Thymus (tissue), 11 donors: ENCODE data around the gene TMEM234. TPM values are rescaled to one million over a fixed set of nuclear protein-coding genes. Genes with fewer than 3 reads are reported as not detected.

Source experiments
- DNase-seq, 9 donors: peaks; one replicate each; pipeline ENCODE4 v3.0.0-alpha.2; 2013; ENCODE audit warnings: low spot score in 9 of 9, low read depth in 6 of 9, missing footprints in 1 of 9
- H3K27ac ChIP-seq, 2 donors: one replicate each; pipeline ENCODE4 v1.5.1; 2013; ENCODE audit warnings: control low read depth in 1 of 2, low read depth in 1 of 2, low read length in 1 of 2, mild to moderate bottlenecking in 1 of 2, moderate library complexity in 1 of 2
- H3K27me3 ChIP-seq, 2 donors: one replicate each; pipeline ENCODE4 v1.5.1; 2013; ENCODE audit warnings: low read length in 1 of 2; ENCODE audit not compliant: control insufficient read depth in 2 of 2, insufficient read depth in 1 of 2
- H3K36me3 ChIP-seq, 2 donors: one replicate each; pipeline ENCODE4 v1.5.1; 2013; ENCODE audit warnings: low read length in 1 of 2, mild to moderate bottlenecking in 1 of 2, moderate library complexity in 1 of 2; ENCODE audit not compliant: control insufficient read depth in 2 of 2, insufficient read depth in 2 of 2
- H3K4me1 ChIP-seq, 2 donors: one replicate each; pipeline ENCODE4 v1.5.1; 2013; ENCODE audit warnings: low read length in 2 of 2; ENCODE audit not compliant: control insufficient read depth in 2 of 2, insufficient read depth in 2 of 2
- H3K4me3 ChIP-seq, 2 donors: one replicate each; pipeline ENCODE4 v1.5.1; 2013; ENCODE audit warnings: low read length in 2 of 2, control low read depth in 1 of 2, mild to moderate bottlenecking in 1 of 2
- H3K9me3 ChIP-seq, 2 donors: one replicate each; pipeline ENCODE4 v1.5.1; 2013; ENCODE audit warnings: low read length in 1 of 2, mild to moderate bottlenecking in 1 of 2; ENCODE audit not compliant: control insufficient read depth in 2 of 2, insufficient read depth in 1 of 2
- WGBS: extraction: QIAGEN DNeasy Blood & Tissue Kit; methylation state at CpG from one replicate; pipeline ENCODE4 v1.1.7; 2013; 5-methylcytosine and 5-hydroxymethylcytosine counted together
- polyA plus RNA-seq: library from polyadenylated mRNA; stranded (reverse); fragments of 200-250 nt; gene quantifications from one replicate; pipeline ENCODE4 v1.2.3, GENCODE V29; 2013
- total RNA-seq: library from RNA; stranded (reverse); fragments of 120-200 nt; gene quantifications from one replicate; pipeline ENCODE4 v1.2.4, GENCODE V29; 2013
- donor health status: healthy.

TMEM234 gene
- total and polyA plus RNA-seq, 2 donors = 8.5 to 15.4 TPM

DNA sequence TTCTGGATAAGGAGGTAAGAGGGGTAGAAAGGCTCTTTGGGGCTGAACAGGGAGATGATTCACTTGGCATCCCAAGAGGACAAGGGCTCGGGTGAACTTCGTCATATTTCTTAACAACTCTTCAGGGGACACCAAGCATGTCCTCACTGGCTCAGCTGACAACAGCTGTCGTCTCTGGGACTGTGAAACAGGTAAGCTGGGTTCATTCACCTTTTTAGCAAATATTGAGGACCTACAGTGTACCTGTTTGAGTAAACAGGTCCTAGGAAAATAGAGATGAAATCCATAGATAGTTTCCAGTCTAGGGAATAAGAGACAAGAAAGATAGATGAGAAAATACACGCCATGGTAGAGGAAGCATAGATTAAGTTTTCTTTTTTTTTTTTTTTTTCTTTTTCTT is 2.1 kb upstream of the TMEM234 start:
- no peak for DNase-seq
- Histone ChIP-seq H3K27ac (no peak overlapping the region), H3K27me3 (no peaks in the 10 kb centered on the region), H3K4me3 (no peak overlapping the region), H3K9me3 (no peaks in the 10 kb centered on the region), H3K36me3 (peaks cover 37 to 52% of the 10 kb centered on the region in 2 donors), H3K4me1 (peaks cover 9 to 26% of the 10 kb centered on the region in 2 donors)
- 92% methylated on average over 4 of the region's 4 CpGs for WGBS

DNA sequence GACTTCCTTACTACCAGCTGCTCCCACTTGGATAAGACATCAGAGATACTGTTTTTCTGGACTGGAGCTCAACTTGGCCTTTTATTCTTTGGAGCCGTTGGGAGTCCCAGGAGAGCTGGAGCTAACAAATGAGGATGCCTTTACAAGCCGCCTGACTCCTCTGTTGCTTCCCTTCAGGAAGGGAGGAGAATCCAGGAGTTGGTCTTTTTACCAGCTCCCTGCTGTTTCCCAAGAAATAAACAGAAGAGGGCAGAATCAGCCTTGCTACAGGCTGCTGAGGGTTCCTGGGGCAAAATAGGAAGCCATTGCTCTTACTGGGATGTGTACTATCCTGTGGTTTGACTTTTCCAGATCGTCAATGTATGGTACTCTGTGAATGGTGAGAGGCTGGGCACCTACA is 1.5 kb upstream of the TMEM234 start:
- no peak overlapping the region for H3K4me3 ChIP-seq
- no peak for DNase-seq
- no peaks in the 10 kb centered on the region for H3K9me3 ChIP-seq
- H3K27me3 ChIP-seq = no peaks in the 10 kb centered on the region
- 96% methylated on average over 3 of the region's 3 CpGs for whole genome bisulfite sequencing
- H3K27ac ChIP-seq = no peak overlapping the region
- H3K4me1 ChIP-seq = peaks cover 9 to 26% of the 10 kb centered on the region in 2 donors
- H3K36me3 ChIP-seq = peaks cover 32 to 47% of the 10 kb centered on the region in 2 donors

DNA sequence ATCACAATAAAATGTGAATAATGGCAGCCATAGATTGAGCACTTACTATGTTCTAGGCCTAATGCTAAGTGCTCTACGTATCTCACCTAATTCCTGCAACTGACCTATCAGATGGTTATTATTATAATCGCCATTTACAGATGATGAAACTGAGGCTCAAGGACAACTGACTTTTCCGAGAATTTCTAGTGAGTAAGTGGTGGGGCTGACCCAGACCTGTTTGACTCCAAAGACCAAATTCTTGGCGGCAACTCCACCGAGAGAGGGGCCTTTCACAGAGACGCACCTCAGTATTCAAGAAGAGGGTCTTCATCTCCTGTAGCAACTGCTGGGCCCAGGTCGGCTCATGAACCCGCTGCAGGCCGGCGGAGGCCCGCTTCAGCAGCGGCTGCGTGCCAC is 573 bp downstream of the TMEM234 start:
- no peaks in the 10 kb centered on the region for H3K9me3 ChIP-seq
- H3K4me3 ChIP-seq = peak overlapping the region; percentile 78 to 93
- 28% methylated on average over 13 of the region's 13 CpGs for WGBS
- no peak overlapping the region for H3K27ac ChIP-seq
- peaks cover 9 to 26% of the 10 kb centered on the region in 2 donors for H3K4me1 ChIP-seq
- H3K27me3 ChIP-seq = no peaks in the 10 kb centered on the region
- DNase-seq = no peak
- H3K36me3 ChIP-seq = peaks cover 24 to 35% of the 10 kb centered on the region in 2 donors

DNA sequence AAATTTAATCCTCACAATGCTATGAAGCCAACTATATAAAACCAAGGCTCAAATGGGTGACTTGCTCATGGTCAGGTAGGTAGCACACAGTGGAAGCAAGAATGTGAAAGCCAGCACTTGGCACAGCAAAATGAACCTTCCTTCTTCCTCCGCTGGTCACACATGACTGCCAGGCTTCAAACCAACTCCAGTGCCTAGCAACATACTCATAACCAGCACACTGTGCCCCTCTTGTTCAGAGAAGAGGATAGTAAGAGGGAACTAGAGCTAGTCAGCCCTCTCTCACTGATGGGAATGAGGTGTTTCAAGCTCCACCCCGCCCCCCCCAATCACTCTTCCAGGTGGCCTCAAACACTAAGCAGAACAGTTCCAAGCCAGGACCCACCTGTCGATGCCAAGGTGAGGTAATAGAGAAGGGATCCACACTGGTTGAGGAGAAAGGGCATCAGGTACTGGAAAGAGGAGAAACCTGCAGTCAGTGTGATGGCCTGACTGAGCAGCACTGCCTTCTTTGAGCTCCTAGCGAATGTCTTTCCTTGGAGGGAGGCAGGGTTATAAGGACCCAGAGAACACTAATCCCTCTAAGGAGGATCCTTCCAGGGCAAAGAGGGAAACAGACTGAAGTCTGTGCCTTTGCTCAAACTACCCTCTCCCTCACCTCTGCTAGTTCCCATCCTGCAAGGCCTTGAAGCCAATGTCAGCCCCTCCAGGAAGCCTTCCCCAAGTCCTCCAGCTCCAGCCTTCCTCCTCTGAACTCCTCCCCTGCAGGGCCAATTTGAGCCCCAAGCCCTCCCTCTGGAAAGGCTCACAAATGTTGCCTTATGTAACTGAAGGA is 1.2 kb downstream of the TMEM234 start:
- Histone ChIP-seq H3K9me3 (no peaks in the 10 kb centered on the region), H3K4me3 (peak overlapping the region; percentile 78 to 93), H3K27ac (no peak overlapping the region), H3K27me3 (no peaks in the 10 kb centered on the region), H3K4me1 (peaks cover 9 to 28% of the 10 kb centered on the region in 2 donors), H3K36me3 (peaks cover 25 to 35% of the 10 kb centered on the region in 2 donors)
- DNase-seq = no peak
- 97% methylated on average over 4 of the region's 4 CpGs for WGBS

DNA sequence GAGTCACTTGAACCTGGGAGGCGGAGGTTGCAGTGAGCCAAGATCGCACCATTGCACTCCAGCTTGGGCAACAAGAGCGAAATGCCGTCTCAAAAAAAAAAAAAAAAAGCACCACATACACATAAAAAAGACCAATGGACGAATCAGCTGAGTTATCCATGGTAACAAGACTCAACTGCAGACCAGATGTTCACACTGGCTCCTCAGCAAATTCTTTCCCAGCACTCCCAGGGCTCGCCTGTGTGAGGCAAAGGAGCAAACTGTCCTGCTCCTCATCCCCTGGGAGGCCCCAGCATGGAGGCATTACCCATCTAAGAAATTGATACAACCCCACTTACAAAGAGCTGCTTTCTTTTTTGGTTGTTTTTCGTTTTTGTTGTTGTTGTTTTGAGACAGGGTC is 3.1 kb downstream of the TMEM234 start:
- H3K27ac ChIP-seq = no peak overlapping the region
- DNase-seq = no peak
- no peaks in the 10 kb centered on the region for H3K27me3 ChIP-seq
- 98% methylated on average over 7 of the region's 7 CpGs for WGBS
- no peak overlapping the region for H3K4me3 ChIP-seq
- H3K4me1 ChIP-seq = peaks cover 9 to 31% of the 10 kb centered on the region in 2 donors
- peaks cover 26 to 35% of the 10 kb centered on the region in 2 donors for H3K36me3 ChIP-seq
- H3K9me3 ChIP-seq = no peaks in the 10 kb centered on the region

DNA sequence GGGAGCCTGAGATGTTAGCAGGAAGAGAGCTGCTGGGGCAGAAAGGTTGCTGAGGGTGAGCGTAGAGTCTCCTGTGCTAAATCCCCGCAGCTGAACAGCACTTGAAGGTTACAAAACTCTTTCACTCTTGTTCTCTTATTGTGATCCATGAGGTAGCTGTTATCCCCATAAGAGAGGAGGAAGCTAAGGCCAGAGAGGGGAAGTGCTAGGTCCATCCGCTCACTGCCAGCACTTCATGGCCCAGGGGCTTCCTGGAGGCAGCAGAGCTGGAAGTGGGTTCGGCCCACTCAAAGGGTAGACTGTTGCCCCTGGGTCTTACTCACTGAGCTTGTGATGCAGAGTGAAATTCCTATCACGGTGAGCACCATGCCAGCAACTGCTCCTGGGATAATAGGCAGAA is 5.6 kb downstream of the TMEM234 start:
- Histone ChIP-seq H3K4me1 (peaks cover 3 to 14% of the 10 kb centered on the region in 2 donors), H3K9me3 (no peaks in the 10 kb centered on the region), H3K36me3 (peaks cover 23 to 30% of the 10 kb centered on the region in 2 donors), H3K27ac (no peak overlapping the region), H3K4me3 (no peak overlapping the region), H3K27me3 (no peaks in the 10 kb centered on the region)
- WGBS = 96% methylated on average over 5 of the region's 5 CpGs
- no peak for DNase-seq

DNA sequence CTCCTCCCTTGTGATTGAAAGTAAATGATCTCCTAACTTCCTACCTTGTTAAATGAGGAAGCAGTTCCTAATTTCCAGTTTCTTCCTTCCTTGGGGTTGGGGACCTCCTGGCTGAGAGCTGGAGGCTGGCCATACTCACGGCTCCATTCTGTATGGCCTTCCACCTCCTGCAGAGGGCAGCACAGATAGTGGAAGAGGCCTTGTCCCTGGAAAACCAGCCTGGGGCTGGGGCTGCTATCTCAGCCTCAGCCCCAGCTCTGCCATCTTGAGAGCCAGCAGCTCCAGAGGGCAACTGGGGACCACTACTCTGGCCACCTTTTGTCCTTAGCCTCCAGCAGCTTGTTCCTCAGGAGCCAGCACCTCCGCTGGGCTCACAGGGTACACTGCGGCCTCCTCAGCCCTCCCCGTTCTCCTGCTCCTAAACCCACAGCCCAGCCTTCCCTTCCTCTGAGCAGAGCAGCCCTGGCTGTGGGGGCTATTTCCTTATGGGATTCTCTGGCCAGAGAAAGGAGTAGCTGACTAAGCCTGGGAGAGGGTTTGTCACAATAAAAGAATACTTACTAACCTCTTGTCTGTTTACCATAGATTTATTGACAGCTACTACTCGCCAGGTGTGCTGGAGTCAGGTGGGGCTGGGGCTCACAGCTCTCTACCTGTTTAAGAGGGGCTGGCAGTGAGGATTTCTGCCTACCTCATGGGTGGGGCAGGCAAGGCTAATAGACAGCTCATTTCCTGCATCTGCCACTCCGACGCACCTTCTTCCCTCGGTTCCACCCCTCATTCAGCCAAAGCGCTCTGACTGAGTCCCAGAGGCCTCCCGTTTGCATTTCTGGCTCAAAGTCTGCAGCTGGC is 6.3 kb downstream of the TMEM234 start:
- no peaks in the 10 kb centered on the region for H3K27me3 ChIP-seq
- peaks cover 23 to 30% of the 10 kb centered on the region in 2 donors for H3K36me3 ChIP-seq
- peak in 5 of 9 donors; percentile 51 to 77 (median 59) for DNase-seq
- no peak overlapping the region for H3K4me3 ChIP-seq
- no peak overlapping the region for H3K27ac ChIP-seq
- 90% methylated on average over 10 of the region's 10 CpGs for WGBS
- peaks cover 0 to 7% of the 10 kb centered on the region in 2 donors for H3K4me1 ChIP-seq
- no peaks in the 10 kb centered on the region for H3K9me3 ChIP-seq

DNA sequence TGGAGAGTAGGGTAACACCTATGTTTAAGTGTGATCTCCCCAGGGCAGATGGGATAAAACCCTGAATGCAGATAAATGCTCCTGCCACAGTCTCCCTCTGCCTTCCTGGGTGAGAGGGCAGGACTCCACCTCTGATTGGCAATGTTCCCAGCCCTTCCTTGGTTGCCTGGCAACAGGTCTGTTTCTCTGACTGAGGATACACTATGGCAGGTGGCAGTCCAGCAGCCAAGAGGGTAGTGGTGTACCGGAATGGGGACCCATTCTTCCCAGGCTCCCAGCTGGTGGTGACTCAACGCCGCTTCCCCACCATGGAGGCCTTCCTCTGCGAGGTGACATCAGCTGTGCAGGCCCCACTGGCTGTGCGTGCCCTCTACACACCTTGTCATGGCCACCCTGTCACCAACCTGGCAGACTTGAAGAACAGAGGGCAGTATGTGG is 13.2 kb downstream of the TMEM234 start, which contains the start of gene DCDC2B:
Gene DCDC2B, plus strand, starts transcription at position 199 of the 438 bp plus-strand sequence. Its CDS starts 5 bp downstream, at position 204.
- Histone ChIP-seq H3K9me3 (no peaks in the 10 kb centered on the region), H3K27ac (no peak within 1 kb of the TSS), H3K4me1 (peaks cover 6 to 15% of the 10 kb centered on the region in 2 donors), H3K4me3 (no peak within 1 kb of the TSS), H3K27me3 (no peaks in the 10 kb centered on the region), H3K36me3 (peaks cover 7 to 16% of the 10 kb centered on the region in 2 donors)
- DNase-seq = no peak
- 94% methylated on average over 5 of the region's 5 CpGs for whole genome bisulfite sequencing

DNA sequence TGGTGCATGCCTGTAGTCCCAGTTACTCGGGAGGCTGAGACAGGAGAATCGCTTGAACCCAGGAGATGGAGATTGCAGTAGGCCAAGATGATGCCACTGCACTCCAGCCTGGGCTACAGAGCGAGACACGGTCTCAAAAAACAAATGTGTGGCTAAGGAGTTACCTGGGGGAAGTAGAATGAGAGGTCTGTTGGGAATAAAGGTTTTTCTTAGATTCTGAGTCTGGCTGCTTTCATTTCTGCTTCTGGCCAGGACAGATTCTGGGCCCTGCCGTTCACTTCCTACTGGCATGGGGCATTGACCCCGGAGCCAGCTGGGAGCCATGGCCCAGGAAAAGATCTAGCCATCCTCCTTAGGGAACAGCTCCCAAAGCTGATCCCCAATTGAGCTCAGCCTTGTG is 13.7 kb downstream of the TMEM234 start:
- Histone ChIP-seq H3K27me3 (no peaks in the 10 kb centered on the region), H3K9me3 (no peaks in the 10 kb centered on the region), H3K27ac (no peak overlapping the region), H3K4me3 (no peak overlapping the region), H3K4me1 (peaks cover 6 to 15% of the 10 kb centered on the region in 2 donors), H3K36me3 (peaks cover 7 to 16% of the 10 kb centered on the region in 2 donors)
- DNase-seq = no peak
- 97% methylated on average over 6 of the region's 6 CpGs for whole genome bisulfite sequencing
